ENCODE data around the gene FRMD4A. TPM values are rescaled to one million over a fixed set of nuclear protein-coding genes. Genes with fewer than 3 reads are reported as not detected.

The FRMD4A gene
- total RNA-seq, 2 experiments from 2014 or later = 0.25 TPM; not detected in 1

DNA sequence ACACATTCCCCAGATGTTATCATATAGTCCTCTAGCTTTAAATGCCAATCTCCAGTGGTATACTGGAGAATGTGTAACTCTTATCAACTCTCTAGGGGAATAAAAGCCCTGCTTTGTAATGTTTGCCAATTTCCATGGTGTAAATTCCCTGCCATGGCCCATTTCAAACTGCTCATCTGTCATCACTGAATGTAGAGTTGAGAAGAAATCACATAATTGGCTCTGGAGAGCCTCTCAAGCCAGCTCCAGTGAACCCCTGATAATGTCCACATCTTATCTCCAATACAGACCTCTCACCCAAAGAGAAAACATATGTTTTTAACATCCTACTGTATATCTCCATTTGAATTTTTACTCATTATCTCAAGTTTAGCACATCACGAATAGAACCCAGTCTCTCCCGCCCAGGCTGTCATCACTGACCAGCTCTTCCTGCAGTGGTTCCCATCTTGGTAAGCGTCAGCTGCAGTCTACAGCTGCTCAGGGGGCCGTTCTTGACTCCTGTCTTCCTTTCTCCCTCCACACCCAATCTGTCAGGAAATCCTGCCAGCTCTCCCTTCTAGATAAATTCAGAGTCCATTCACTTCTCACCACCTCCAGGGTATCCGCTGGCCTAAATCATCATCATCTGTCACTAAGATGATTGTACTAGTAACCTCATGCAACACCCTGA is 332.4 kb downstream of the FRMD4A start:
- no peaks in the 10 kb centered on the region for H3K36me3 Mint-ChIP-seq (ENCODE audit: low read depth)
- peaks cover 4% of the 10 kb centered on the region for H3K9me3 Mint-ChIP-seq
- H3K4me3 Mint-ChIP-seq = no peak overlapping the region
- H3K4me1 Mint-ChIP-seq = peaks cover 19% of the 10 kb centered on the region
- POLR2A ChIA-PET = no interaction called here
- H3K27me3 Mint-ChIP-seq = no peaks in the 10 kb centered on the region
- no peak for DNase-seq
- CTCF ChIA-PET = interaction anchor here (0.5 to 0.7 kb wide), 2 partner anchors 303 to 1193 kb away, joined by 3 to 5 read pairs; no protein-coding TSS in a partner anchor
- H3K27ac Mint-ChIP-seq = no peak overlapping the region

DNA sequence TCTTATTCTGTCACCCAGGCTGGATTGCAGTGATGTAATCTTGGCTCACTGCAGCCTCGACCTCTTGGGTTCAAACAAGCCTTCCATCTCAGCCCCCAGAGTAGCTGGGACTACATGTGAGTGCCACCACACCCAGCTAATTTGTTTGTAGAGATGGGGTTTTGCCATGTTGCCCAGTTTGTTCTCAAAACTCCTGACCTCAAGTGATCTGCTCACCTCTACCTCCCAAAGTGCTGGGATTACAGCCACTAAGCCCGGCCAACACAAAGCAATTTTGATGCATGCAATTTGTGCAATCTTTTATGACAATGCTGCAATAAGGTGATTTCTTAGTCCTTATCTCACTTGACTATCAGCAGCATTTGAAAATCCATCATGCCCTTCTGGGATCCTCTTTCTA is 333.1 kb downstream of the FRMD4A start:
- H3K9me3 Mint-ChIP-seq = peaks cover 4% of the 10 kb centered on the region
- H3K27ac Mint-ChIP-seq = no peak overlapping the region
- peaks cover 12% of the 10 kb centered on the region for H3K4me1 Mint-ChIP-seq
- CTCF ChIA-PET = no interaction called here
- no peak overlapping the region for H3K4me3 Mint-ChIP-seq
- POLR2A ChIA-PET = no interaction called here
- no peaks in the 10 kb centered on the region for H3K36me3 Mint-ChIP-seq (ENCODE audit: low read depth)
- DNase-seq = no peak
- H3K27me3 Mint-ChIP-seq = no peaks in the 10 kb centered on the region

- POLR2A ChIA-PET = no interaction called here
- Mint-ChIP-seq H3K27me3 (no peaks in the 10 kb centered on the region), H3K36me3 (ENCODE audit: low read depth) (no peaks in the 10 kb centered on the region), H3K27ac (no peak overlapping the region), H3K4me1 (peaks cover 13% of the 10 kb centered on the region), H3K9me3 (no peaks in the 10 kb centered on the region), H3K4me3 (no peak overlapping the region)
- no peak for DNase-seq
- CTCF ChIA-PET = no interaction called here
Measured at GRCh38 chr10:13994932-13995331, 335.8 kb downstream of the FRMD4A start.

GRCh38 chr10:13993673-13994089 is 337.0 kb downstream of the FRMD4A start:
- ChIA-PET POLR2A (no interaction called here), CTCF (interaction anchor here (2.1 kb wide), 1 partner anchor 11 kb away, joined by 5 read pairs; no protein-coding TSS in a partner anchor)
- Mint-ChIP-seq H3K36me3 (ENCODE audit: low read depth) (no peaks in the 10 kb centered on the region), H3K4me3 (no peak overlapping the region), H3K4me1 (peaks cover 13% of the 10 kb centered on the region), H3K9me3 (no peaks in the 10 kb centered on the region), H3K27me3 (no peaks in the 10 kb centered on the region), H3K27ac (no peak overlapping the region)
- DNase-seq = no peak

- Mint-ChIP-seq H3K9me3 (no peaks in the 10 kb centered on the region), H3K36me3 (ENCODE audit: low read depth) (no peaks in the 10 kb centered on the region), H3K27me3 (no peaks in the 10 kb centered on the region), H3K4me3 (no peak overlapping the region), H3K4me1 (peaks cover 13% of the 10 kb centered on the region), H3K27ac (no peak overlapping the region)
- CTCF ChIA-PET = interaction anchor here (2.1 kb wide), 1 partner anchor 10 kb away, joined by 5 read pairs; no protein-coding TSS in a partner anchor
- POLR2A ChIA-PET = no interaction called here
- DNase-seq = no peak
Measured at GRCh38 chr10:13993169-13993568, 337.6 kb downstream of the FRMD4A start.

DNA sequence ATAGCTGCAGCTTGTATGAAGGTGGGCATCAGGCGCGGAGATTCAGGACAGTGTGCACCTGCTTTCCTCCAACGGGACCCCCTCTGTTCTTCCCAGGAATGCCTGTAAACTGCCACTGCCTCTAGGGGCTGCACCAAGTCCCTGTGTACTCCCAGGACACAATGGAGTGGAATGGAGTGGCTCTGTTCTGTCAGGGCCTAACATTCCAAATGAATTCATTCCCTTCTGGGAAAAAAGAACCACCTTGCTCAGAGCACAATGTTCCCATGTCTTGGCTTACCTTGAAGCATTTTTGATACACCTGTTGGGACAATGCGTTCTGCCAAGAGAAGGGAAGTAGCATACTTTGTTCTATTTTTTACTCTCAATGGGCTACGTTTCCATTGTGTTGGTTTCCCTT is 339.4 kb downstream of the FRMD4A start:
- CTCF ChIA-PET = interaction anchor here (0.9 kb wide), 1 partner anchor 10 kb away, joined by 3 read pairs; no protein-coding TSS in a partner anchor

GRCh38 chr10:13990946-13991345 is 339.8 kb downstream of the FRMD4A start:
- CTCF ChIA-PET = interaction anchor here (0.9 kb wide), 1 partner anchor 10 kb away, joined by 3 read pairs; no protein-coding TSS in a partner anchor
- no peak overlapping the region for H3K4me3 Mint-ChIP-seq
- no peaks in the 10 kb centered on the region for H3K27me3 Mint-ChIP-seq
- DNase-seq = no peak
- no peaks in the 10 kb centered on the region for H3K9me3 Mint-ChIP-seq
- H3K36me3 Mint-ChIP-seq (ENCODE audit: low read depth) = no peaks in the 10 kb centered on the region
- no peak overlapping the region for H3K27ac Mint-ChIP-seq
- H3K4me1 Mint-ChIP-seq = peaks cover 13% of the 10 kb centered on the region
- POLR2A ChIA-PET = no interaction called here

More for the DNA sequence above, 339.4 kb downstream of the FRMD4A start:
- no peak overlapping the region for H3K4me3 Mint-ChIP-seq
- POLR2A ChIA-PET = no interaction called here
- H3K36me3 Mint-ChIP-seq (ENCODE audit: low read depth) = no peaks in the 10 kb centered on the region
- H3K4me1 Mint-ChIP-seq = peaks cover 13% of the 10 kb centered on the region
- H3K9me3 Mint-ChIP-seq = no peaks in the 10 kb centered on the region
- no peak for DNase-seq
- H3K27ac Mint-ChIP-seq = no peak overlapping the region
- no peaks in the 10 kb centered on the region for H3K27me3 Mint-ChIP-seq

- Mint-ChIP-seq H3K27ac (no peak overlapping the region), H3K9me3 (no peaks in the 10 kb centered on the region), H3K27me3 (no peaks in the 10 kb centered on the region), H3K36me3 (ENCODE audit: low read depth) (no peaks in the 10 kb centered on the region), H3K4me3 (no peak overlapping the region), H3K4me1 (peaks cover 13% of the 10 kb centered on the region)
- DNase-seq = no peak
- ChIA-PET POLR2A (no interaction called here), CTCF (no interaction called here)
Measured at GRCh38 chr10:13990392-13990805, 340.3 kb downstream of the FRMD4A start.

DNA sequence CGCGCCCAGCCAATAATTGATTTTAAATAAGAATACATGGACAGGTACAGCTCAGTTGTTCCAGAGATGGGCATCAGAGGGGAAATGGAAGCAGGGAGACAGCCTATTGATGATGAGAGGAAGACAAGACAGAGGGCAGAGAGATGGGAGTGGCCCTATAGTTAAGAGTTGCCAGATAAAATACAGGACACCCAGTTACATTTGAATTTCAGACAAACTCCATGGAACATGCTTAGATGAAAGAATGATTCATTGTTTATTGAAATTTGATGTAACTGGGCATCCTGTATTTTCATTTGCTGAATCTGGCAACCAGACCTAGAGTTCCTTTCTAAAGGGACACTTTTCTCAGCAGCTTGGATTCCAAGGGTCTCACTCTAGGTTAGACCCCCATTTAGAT is 341.1 kb downstream of the FRMD4A start:
- H3K27me3 Mint-ChIP-seq = no peaks in the 10 kb centered on the region
- no peak for DNase-seq
- ChIA-PET CTCF (no interaction called here), POLR2A (no interaction called here)
- H3K27ac Mint-ChIP-seq = no peak overlapping the region
- no peaks in the 10 kb centered on the region for H3K36me3 Mint-ChIP-seq (ENCODE audit: low read depth)
- peaks cover 8% of the 10 kb centered on the region for H3K4me1 Mint-ChIP-seq
- H3K4me3 Mint-ChIP-seq = no peak overlapping the region
- no peaks in the 10 kb centered on the region for H3K9me3 Mint-ChIP-seq

GRCh38 chr10:13987446-13987845 is 343.3 kb downstream of the FRMD4A start:
- ChIA-PET CTCF (no interaction called here), POLR2A (no interaction called here)
- Mint-ChIP-seq H3K9me3 (no peaks in the 10 kb centered on the region), H3K27me3 (no peaks in the 10 kb centered on the region), H3K36me3 (ENCODE audit: low read depth) (no peaks in the 10 kb centered on the region), H3K27ac (no peak overlapping the region), H3K4me3 (no peak overlapping the region), H3K4me1 (peaks cover 4% of the 10 kb centered on the region)
- no peak for DNase-seq

- H3K27me3 Mint-ChIP-seq = no peaks in the 10 kb centered on the region
- H3K36me3 Mint-ChIP-seq (ENCODE audit: low read depth) = no peaks in the 10 kb centered on the region
- no peaks in the 10 kb centered on the region for H3K9me3 Mint-ChIP-seq
- no peak overlapping the region for H3K4me3 Mint-ChIP-seq
- H3K27ac Mint-ChIP-seq = no peak overlapping the region
- ChIA-PET POLR2A (no interaction called here), CTCF (no interaction called here)
- no peaks in the 10 kb centered on the region for H3K4me1 Mint-ChIP-seq
- DNase-seq = no peak
Measured at GRCh38 chr10:13984647-13985155, 346.0 kb downstream of the FRMD4A start.

DNA sequence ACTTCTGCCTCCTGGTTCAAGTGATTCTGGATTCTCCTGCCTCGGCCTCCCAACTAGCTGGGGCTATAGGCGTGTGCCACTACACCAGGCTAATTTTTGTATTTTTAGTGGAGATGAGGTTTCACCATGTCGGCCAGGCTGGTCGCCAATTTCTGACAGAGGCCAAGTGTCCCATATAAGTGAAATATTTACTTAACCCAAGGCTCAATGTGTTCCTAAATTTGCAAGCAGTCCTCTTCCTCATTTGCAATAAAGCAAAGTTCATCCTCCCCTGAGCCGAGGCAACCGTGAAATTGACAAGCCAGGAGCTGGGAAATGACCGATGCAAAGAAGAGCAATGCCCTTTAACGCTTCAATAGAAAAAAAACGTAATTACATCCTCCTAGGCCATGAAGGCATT is 347.7 kb downstream of the FRMD4A start:
- Mint-ChIP-seq H3K4me3 (no peak overlapping the region), H3K27me3 (no peaks in the 10 kb centered on the region), H3K4me1 (no peaks in the 10 kb centered on the region), H3K9me3 (no peaks in the 10 kb centered on the region), H3K27ac (no peak overlapping the region), H3K36me3 (ENCODE audit: low read depth) (no peaks in the 10 kb centered on the region)
- no peak for DNase-seq
- POLR2A ChIA-PET = no interaction called here
- CTCF ChIA-PET = interaction anchor here (1.9 kb wide), 1 partner anchor 10 kb away, joined by 5 read pairs; no protein-coding TSS in a partner anchor

GRCh38 chr10:13978533-13979115 is 352.1 kb downstream of the FRMD4A start:
- Mint-ChIP-seq H3K9me3 (no peaks in the 10 kb centered on the region), H3K36me3 (ENCODE audit: low read depth) (no peaks in the 10 kb centered on the region)

More at GRCh38 chr10:13978533-13979115, 352.1 kb downstream of the FRMD4A start:
- ChIA-PET CTCF (interaction anchor here (0.5 kb wide), 1 partner anchor 261 kb away, joined by 3 read pairs; no protein-coding TSS in a partner anchor), POLR2A (no interaction called here)
- Mint-ChIP-seq H3K4me1 (no peaks in the 10 kb centered on the region), H3K4me3 (no peak overlapping the region), H3K27me3 (peaks cover 2% of the 10 kb centered on the region), H3K27ac (no peak overlapping the region)
- DNase-seq = no peak
